ENCODE results near the gene ZFYVE28.

ZFYVE28 gene

GRCh38 chr4:2347190-2347589 lies 71.3 kb downstream of the ZFYVE28 start:
- no peak for DNase-seq

DNA sequence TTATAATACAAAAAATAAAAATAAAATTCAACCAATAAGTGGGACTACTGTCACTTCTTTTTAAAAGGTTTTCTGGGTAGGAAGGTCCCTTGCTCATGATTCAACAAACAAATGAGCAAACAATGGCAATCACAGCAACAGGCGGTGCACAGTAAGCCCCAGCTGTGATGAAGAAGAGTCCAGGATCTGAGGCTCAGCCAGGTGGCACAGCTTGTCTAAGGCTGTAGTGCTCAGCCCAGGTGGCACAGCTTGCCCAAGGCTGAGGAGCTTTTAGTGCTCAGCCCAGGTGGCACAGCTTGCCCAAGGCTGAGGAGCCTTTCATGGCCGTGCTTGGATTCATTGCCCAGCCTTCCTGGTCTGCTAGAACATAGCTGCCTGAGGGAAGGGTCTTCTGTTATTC lies 75.0 kb downstream of the ZFYVE28 start:
- DNase-seq = no peak

DNA sequence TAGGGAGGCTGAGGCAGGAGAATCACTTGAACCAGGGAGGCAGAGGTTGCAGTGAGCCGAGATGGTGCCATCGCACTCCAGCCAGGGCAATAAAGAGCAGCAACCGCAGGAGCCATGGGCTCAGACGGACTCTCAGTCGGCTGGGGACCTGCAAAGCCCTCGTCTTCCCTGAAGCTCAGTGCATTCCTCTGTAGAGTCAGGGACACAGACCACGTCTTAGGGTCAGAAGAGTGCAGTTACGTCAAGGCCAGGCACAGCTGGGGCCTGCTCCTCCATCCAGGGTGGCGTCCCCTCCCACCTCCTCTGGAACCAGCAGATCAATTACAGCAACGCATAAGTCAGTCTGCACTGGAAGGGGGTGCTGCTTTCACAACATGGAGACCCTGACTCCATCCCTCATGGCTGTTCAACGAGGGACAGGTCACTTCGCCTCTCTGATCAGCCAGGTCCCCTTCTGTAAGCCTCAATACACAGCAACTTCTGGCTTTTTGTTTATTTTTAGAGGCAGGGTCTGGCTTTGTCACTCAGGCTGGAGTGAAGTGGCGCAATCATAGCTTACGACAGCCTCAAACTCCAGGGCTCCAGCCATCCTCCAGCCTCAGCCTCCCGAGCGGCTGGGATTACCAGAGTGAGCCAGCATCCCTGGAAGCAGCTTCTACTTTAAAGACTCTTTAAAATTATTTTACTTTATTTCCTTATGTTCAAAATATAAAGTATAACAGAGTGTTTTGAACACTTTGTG lies 76.4 kb downstream of the ZFYVE28 start:
- no peak for DNase-seq

- DNase-seq = no peak
Observed at GRCh38 chr4:2341261-2341841, 77.1 kb downstream of the ZFYVE28 start.

DNA sequence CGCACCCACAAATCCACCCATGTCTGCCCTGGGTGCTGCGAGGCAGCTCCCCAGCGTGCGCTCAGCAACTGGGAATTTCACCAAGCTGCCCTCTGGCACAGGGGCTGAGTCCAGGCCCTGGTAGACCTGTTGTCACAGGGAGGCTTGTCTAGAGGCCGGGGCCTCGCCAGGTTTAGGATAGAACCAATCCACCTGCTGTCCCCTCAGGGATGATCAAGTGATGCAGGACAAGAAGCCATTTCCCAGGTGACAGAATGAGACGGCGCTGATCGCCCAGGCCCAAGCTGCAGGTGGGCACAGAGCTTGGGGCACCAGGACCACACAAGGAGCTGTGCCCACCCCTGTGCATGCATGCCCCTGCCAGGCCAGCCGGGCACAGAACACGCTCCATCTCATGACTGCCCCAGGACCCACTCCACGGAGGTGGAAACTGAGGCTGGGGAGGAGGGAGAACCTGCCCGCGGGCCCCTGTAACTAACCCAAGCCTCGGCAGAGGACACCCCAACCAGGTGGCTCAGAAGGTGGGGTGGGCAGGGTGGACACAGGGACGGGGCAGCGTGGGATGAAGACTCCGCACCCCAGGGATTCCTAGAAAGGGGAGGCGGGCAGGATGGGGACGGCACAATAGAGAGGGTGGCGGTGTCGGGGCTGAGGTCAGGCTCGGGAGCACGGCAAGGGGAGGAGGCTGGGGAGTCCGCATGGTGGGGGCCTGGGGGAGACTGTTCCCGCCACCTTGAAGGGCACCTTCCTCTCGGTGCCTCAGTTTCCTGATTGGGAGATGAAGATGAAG lies 78.0 kb downstream of the ZFYVE28 start:
- DNase-seq = no peak

DNA sequence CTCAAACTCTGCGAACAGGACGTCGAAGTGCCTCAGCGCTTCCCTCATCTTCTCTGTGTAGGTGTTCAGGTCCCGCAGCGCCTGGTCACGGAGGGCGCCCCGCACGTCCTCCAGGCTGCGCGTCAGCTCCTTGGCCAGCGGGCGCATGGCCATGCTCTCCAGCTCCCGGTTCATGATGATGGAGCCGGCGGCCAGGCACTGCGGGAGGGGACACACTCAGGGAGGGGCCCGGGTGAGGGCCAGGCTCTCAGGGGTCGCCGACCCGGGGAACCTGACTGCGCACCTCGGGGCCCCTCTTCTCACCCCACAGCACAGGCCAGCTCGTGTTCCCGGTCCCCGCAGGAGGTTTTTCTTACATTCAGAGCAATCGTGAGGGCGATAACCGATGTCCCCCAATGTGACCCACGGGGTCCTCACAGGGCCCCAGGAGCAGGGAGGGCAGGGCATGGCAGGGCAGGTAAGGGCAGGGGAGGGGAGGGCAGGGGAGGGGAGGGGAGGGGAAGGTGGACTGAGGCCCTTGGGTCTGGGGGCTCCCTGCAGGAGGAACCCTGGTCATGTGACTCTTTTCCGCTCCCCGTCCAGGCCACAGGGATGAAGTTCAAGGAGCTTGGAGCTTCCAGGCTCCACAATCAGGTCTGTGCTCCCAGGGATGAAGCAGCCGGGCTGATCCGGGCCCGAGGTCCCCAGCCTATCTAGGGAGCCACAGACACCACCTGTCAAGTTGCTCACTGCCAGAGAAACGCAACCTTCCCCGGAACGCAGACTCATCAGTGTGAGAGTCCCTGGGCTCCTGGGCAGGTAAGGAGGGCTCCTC lies 78.8 kb downstream of the ZFYVE28 start:
- DNase-seq = no peak

DNA sequence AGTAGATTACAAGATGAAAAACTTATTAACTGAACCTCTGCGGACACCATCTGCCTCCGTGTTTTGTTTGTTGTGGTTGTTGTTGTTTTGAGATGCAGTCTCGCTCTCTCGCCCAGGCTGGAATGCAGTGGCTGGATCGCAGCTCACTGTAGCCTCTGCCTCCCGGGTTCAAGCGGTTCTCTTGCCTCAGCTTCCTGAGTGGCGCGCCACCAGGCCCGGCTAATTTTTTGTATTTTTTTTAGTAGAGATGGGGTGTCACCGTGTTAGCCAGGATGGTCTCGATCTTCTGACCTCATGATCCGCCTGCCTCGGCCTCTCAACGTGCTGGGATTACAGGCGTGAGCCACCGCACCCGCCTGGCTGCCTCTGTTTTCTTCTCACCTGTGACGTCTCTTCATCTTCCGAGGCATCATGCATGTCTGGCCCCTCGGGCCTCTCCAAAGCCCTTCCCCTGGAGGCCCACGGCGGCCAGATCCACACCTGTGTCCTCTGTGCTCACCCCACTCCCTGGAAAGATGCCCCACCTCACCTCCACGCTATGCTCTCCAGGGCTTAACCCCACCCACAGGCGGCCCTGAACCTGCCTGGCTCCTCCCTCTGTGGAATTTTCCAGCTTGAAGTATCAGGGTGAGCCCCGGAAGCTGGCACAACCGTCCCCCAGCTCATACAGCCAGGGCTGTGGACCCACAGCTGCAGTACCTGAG lies 79.5 kb downstream of the ZFYVE28 start:
- no peak for DNase-seq

- DNase-seq = no peak
Observed at GRCh38 chr4:2337896-2338295, 80.5 kb downstream of the ZFYVE28 start.

- no peak for DNase-seq
Observed at GRCh38 chr4:2337131-2337723, 81.2 kb downstream of the ZFYVE28 start.

GRCh38 chr4:2336659-2337058 lies 81.8 kb downstream of the ZFYVE28 start:
- DNase-seq = no peak

DNA sequence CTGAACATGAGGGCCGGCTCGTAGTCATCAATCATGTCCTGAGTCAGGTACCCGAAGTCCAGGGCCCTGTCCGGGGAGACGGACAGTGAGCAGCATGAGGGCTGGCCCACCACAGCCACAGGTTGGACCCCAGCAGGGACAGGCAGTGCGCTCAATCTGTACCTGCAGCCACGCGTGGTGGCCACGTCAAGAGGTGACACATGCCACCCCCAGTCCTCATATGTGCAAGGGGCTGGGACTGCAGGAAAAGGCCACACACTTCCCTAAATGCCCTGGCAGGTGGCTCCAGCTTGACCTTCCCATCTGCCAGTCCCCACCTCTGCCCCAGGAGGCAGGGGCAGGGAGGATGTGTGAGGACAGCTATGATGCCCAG lies 82.7 kb downstream of the ZFYVE28 start:
- DNase-seq = no peak

DNA sequence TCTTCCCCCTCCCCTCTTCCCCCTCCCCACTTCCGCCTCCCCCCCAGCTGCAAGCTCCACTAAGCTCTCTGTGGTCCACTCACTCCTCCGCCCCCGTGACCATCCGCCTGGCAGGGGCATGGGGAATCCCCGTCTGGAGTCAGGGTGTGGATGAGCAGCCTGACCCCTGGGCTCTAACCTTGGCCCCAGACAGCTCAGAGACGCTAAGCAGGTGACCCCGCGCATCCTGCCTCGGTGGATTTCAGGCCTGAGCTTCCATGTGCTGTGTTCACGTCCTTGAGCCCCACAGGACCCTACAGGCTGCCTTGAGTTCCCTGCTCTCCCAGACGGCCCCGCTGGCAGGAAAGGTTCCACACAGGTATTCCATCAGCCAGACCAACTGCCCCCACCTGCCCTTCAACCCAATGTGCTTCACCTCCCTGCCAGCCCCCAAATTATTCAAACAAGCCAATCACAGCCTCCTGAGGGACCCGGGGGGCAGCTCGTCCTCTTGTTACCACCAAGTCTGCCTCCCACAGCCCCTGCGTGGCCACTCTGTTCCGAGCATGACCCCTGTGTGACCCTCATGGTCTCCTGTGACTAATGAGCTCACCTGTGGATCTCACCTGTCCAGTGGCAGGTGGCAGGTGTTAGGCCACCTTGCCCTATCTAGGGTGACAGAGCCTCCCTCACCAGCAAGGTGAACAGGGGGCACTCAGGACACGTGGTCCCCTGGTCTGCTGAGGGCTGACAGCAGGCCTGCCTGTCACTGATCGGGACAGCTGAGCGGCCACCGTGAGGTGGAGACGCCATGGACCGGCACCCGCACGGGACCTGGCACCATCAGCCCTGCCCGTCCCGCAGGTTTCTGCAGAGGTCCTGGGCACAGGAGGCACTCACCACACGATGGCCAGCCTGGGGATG lies 83.4 kb downstream of the ZFYVE28 start:
- DNase-seq = no peak

DNA sequence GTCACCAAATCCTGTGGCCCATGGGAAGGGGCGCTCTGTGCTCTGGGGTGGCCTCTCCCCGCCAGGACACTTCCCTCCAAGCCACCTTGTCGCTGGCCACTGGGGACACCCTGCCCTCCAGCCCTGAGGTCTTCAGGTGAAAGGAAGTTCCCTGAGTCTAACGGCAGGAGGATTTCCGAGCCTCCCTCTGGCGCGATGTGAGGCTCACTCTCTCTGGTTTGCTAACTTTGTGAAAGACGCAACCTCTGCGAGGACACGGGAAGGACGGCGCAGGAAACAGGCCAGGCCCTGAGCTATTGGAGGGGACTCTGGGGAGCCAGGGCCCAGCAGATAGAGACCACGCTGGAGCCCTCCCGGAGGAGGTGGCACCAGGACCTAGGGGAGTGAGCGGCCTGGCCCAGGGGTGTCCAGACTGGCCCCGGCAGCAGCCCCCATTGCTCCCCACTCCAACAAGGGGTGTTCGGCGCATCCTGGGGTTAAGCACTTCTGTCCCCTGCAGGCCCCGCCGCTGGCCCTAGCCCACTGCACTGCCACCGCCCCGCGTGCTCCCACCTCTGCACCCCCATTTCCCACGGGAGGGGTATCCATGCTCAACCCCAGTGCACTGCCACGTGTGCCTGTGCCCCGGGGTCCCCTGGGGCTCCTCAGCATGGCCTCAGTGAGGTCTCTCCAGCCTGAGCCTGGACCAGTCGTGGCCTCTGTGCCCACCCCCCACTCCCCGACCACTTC lies 84.4 kb downstream of the ZFYVE28 start:
- no peak for DNase-seq

GRCh38 chr4:2333356-2333841 lies 85.0 kb downstream of the ZFYVE28 start:
- DNase-seq = no peak

GRCh38 chr4:2332976-2333319 lies 85.5 kb downstream of the ZFYVE28 start:
- no peak for DNase-seq

DNA sequence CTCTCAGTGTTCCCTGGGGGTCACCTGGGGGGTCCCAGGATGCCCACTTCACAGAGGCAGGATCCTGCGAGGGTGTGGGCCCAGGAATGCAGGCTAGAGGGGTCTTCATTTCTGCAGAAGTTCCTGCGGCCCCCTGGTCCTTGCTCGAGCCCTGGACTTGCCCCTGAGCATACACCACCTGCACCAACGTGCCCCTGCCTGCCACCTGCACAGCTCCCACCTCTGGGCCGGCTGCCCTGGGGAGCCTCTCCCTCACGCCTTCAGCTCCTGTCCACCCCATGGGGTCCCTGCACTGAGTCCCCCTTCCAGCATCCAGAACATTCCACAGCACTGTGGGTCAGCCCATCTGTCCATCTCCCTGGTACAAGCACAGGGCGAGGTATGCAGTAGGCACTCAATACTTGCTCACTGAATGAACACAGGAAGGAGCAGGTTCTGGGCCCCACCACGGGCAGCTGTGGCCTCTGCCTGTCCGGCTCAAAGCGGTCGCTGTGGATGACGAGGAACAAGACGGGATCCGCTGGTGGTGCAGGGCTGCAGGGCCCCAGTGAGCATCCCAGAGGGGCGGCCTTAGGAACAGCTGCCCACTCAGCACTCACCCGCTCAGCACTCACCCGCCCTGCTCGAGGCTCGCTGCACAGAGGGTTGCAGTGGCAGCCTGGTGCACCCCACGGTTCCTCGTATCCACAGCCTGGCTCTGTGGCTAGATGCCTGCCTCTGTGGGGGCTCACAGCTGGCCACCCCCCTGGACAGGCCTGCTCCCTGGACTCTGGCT lies 86.1 kb downstream of the ZFYVE28 start:
- no peak for DNase-seq

DNA sequence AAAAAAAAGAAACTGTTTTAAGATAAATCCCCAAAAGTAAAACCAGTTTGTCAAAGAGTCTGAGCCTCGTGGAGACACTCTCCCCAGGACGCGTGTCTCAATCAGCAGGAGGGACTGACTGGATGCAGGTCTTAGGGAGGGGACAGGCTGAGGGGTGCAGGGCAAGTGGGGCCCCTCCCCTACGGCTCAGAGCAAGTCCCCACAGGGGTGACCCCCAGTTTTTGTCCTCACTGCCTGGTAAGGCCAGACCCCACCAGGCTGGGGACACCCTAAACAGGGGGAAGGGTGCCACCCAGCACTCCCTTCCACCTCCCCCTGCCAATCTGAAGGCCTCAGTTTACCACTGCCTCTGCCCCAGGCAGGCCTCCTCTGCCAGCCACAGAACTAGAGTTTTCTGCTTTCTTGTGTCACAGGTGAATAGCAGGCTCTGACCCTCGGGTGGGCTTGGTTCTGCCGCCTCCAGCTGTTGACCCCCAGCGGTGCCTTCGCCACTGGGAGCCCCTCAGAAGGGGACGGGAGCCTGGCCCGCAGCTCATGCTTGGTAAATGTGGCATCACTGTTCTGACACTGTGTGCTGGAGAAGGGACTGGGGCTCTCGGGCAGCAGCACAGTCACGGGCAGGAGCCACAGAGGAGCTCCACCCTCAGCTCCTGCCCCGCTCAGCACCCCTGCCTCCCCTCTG lies 86.8 kb downstream of the ZFYVE28 start:
- no peak for DNase-seq

DNA sequence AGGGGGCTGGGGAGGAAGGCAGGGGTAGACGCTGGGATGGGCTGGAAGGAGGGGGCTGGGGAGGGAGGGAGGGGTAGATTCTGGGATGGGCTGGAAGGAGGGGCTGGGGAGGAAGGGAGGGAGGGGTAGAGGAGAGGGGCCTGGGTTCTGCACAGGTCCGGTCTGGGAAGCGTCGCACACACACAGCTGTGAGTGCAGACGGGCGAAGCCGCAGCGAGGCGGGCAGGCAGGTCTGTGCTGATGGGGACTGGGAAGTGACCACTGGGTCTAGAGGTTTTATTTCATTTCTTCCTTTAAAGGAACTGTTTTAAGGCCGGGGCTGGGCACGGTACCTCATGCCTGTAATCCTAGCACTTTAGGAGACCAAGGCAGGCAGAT lies 87.4 kb downstream of the ZFYVE28 start:
- DNase-seq = no peak
